Fibroblast of peridontal ligament (primary cell): ENCODE measurements around the gene ABHD10.

Source experiments
- DNase-seq: peaks from one replicate; pipeline ENCODE4 v3.0.0-alpha.2; 2010; ENCODE audit errors: extremely low read depth

The ABHD10 gene

GRCh38 chr3:111965484-111965883 is 13.3 kb upstream of the ABHD10 start:
- no peak for DNase-seq

DNA sequence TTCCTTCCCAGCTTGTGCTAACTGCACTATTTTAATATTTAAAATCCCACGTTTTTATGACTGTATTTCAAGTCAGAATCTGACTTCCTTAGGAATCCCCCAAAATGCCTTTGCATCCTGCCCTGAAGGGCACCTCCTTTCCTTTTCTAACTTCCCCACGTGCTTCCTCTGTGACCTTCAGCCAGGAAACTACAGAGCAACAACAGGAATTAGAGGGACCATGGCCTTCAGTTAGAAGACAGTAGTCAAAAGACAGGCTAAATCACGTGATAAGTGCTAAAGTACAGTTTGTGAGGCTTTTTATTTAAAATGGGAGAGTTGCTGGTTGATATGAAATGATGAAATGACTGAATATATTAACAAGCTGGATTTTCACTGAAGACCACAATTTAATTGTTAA is 11.8 kb upstream of the ABHD10 start:
- no peak for DNase-seq

DNA sequence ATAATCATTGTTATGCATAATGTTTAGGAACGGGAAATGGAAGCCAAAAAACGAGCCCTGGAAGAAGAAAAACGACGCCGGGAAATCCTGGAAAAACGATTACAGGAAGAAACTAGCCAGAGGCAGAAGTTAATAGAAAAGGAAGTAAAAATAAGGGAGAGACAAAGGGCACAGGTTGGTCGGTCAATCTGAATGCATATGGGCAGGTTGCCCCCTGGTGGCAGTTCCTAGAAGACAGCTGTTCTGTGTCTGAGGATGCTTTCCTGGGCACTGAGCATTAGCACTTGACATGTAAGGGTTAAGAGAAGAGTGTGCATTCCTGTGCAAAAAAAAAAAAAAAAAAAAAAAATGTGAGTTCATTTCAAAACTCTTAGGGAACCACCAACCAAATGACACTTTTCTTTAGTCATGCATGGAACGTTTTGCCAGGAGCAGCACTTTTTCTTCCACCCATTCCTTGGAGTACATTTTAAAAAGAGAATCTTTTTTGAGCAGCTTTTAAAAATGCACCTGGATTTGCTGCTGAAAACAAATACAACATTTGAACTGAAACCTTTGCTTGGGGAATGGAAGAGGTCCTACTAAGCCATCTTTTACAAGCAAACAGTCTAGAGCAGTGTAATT is 11.1 kb upstream of the ABHD10 start:
- DNase-seq, result peak; percentile 84

GRCh38 chr3:111968319-111969054 is 10.3 kb upstream of the ABHD10 start:
- DNase-seq, result peak; percentile 80

DNA sequence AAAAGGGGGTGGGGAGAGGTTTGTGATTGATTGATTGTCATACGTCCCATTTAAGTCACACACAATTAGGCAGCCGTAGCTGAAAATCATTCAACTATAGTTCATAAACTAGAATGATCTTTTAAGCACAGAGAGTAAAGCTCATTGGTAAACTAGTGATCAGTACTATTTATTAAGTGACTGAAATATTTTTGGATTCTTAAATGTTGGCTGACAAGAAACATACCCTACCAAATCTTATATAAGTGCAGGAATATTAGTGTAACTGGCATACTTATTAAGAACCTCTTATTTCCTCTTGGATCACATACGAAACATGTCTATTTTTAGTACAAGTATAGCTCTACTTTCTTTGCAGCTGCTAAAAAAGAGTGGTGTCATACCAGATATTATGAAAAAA is 8.4 kb upstream of the ABHD10 start:
- DNase-seq, result no peak

GRCh38 chr3:111971533-111972130 is 7.2 kb upstream of the ABHD10 start:
- no peak for DNase-seq

GRCh38 chr3:111972891-111973290 is 5.9 kb upstream of the ABHD10 start:
- DNase-seq, result no peak

DNA sequence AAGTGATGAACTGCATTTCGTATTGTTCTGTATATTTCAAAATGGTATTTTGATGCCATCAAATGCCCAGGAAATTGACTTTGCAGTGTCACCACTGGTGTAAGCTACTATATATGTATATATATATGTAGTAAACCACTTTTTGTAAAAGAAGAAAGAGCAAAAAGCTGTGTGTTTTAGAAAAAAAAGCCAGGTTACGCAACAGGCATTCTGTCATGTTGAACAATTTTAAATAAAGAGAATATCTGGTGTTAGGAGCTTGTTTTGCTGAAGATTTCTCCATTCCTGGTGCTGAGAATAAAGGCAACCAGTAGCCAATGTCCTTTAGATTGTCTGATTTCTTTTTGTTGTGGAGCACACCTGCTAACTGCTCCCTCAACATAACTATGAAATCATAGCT is 3.7 kb upstream of the ABHD10 start:
- DNase-seq, result no peak

DNA sequence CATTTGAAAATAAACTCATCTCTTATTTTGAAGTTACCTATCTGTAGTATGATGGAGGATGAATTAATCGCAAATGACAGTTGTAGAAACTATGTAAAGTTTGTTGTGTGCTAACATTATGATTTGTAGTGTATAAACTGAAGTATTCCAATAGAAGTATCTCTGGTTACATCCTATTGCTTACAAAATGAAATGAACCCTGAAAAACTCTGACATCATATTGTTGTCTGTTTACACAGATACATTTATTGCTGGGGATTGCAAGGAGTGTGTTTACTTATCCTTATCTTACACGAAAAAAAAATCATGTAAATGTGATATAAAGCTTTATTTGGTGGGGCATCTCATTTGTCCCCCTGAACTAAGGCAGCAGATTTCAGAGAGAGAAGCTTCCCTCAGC is 2.6 kb upstream of the ABHD10 start:
- DNase-seq, result no peak

DNA sequence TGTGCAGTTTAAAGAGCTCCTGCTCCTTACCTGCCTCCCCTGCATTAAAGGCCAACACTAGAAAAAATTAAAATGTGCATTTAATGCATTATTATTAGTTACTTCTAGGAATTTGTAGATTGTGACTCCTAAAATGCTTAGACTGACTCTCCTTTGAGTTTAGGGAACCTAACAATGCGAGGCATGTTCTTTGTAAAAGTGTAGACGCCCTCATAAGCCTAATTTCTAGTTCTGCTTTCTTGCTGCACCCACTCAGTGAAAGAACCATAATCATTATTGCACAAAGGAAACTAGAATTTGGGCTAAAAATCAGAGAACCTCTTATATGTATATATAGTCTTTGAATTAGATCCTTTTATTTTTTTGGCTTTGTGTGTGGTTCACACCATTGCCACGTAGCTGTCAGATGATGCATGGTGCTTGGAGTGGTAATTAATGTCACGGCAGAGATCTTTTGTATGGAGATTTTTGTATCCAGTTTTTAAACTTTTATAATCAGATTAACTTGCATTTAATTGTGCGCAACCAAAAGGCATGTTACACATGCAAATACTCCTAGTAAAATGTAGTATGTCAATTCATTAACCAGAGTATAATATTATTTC is 710 bp downstream of the ABHD10 start:
- DNase-seq, result peak; percentile 29

DNA sequence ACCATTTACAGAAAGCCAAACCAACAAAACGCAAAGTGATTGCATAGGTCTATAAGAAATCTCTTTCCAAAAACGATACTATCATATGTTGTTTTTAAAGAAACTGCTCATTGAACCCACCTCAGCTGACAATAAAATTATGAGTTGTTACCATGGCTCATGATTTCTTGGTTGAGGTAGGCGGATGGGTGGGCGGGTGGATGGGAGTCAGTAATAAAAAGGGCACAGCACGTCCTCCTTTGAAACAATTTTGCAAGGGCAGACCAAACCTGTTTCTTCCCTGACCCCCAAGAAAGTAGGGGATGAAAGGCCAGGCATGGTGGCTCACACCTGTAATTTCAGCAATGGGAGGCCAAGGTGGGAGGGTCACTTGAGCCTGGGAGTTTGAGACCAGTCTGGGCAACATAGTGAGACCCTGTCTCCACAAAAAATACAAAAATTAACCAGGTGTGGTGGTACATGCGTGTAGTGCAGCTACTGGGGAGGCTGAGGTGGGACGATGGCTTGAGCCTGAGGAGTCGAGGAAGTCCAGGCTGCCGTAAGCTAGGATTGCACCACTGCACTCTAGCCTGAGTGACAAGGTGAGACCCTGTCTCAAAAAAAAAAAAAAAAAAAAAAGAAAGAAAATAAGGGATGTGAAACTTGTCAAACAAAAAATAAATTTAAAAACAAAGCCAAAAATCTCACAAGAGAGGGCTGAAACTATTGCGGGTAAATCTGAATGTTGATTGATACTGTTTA is 2.1 kb downstream of the ABHD10 start:
- no peak for DNase-seq

DNA sequence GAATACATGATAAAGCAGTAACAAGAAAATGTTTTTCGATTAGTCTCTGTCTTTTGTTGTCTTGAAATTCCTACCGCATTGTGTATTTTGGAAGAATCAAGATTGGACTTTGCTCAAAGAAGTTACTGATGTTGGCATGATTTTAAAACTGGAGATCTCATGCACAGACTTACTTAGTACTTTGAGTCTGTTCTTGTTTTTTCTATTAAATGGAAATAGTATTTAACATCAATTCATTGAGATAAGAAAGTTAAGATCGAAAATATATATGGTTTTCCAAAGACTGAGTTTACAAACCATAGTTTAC is 2.6 kb downstream of the ABHD10 start:
- DNase-seq, result no peak

DNA sequence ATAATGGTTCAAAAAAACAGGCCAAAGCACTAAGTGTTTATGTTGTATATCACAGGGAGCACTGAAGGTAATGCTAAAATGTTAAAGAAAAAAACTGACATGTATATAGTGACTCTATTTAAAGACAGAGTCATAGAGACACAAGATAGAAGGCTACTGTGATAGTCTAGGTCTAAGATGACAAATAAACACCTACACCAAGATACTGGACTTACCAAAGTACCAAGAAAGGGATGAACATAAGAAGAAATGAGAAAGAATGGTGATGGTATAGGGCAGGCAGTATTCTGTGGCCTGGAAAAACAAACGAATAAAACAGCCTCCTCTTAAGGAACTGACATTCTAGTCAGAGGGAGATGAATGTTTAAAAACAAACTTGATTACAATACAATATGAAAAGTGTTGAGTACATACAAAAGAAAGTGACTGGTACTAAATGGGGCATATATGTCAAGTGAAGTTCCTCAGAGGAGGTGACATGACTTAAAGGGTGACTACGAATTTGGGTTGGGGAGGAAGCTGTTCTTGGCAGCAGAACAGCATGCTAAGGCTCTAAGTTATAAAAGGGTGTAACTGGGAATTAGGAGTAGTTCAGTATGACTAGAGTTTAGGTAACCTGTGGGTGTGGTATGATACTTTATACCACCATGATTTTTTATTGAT is 5.9 kb downstream of the ABHD10 start:
- DNase-seq, result no peak

DNA sequence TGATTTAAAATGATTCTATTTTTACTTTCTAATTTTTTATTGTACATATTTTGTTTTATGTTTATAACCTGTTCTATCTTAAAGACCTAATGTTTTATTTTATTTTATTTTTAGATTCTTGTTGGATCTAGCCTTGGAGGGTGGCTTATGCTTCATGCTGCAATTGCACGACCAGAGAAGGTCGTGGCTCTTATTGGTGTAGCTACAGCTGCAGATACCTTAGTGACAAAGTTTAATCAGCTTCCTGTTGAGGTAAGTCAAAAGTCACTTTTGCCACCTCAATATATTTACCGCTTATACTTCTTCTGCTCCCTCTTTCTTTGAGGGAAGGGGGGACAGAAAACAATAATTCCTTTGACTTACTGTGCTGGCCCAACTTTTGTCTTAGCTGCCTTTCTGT is 8.0 kb downstream of the ABHD10 start:
- no peak for DNase-seq

DNA sequence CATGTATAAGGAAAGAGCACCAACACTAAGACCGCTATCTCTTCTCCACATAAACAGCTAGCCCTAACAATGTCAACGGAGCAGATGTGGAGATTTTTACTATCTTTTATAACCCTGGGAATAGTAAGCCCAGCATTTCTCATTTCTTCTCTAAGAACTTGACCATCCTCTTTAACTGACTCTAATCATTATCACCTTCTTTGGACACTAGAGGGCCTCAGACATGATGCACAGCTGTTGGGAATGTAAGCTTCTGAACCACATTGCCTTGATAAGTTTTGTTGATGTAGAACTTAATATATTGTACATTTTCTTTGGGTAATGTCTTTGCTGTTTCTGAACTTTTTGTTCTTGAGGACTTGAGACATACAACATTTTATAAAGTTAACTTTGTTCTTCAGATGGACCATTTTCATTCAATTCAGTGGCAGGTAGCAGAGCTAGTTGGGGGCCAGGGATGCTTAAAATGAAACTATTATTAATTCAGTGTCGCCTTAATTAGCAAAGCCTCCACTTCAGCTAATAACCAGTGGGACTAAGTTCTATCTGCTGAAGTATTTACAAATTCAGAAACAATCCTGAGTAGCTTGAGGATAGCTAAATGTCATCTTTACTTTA is 10.3 kb downstream of the ABHD10 start:
- DNase-seq, result peak; percentile 82

DNA sequence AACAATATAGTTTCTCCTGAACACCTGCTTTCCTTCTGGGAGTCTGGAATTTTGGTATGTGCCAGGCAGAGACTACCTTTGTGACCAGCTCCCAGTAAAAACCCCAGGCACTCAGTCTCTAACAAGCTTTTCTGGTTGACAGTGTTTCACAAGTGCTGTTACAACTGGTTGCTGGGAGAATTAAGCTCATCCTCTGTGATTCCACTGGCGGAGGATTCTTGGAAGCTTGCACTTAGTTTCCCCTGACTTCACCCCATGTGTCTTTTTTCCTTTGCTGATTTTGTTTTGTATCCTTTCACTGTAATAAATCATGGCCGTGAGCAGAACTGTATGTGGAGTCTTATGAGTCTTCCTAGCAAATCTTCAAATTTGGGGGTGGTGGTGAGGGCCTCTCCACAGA is 14.2 kb downstream of the ABHD10 start:
- no peak for DNase-seq

DNA sequence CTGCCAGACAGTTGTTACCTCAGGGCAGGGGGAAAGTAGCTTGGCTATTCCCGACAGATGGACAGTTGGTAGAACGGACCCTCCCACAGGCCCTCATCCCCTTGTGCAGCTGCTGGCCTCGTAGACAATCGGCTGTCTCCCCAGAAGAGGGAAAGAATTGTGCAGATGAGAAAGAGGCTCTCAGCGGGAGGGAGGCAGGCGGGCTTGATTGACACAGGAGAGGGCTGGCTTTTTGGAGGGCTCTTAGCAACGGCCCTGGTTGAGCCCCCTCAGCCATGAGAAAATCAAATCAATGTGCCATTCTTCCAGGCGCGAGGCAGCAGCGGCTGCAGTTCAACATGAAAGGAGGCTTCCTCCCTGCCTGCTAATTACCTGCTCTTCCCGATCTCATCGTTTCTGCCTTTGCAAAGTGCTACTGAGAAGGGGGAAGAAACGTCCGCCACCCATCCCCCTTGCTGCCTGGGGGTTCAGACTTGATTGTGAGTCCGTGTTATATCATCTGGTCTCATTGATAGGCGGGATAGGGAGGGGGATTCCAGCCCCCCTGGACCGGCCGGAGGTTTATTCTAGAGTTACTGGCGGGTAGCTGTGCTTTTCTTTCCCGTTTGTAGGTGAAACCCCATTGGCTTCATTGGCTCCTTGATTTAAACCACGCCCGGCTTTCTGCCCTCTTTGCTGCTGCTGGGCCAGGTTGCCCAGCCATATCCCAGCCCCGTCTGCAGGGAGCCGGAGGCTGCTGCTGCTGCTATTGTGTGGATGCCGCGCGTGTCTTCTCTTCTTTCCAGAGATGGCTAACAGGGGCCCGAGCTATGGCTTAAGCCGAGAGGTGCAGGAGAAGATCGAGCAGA is 20.0 kb downstream of the ABHD10 start, which contains the start of gene TAGLN3:
TSS of gene TAGLN3 (plus strand) at position 287 of the 848 bp plus-strand sequence. CDS start at position 788, 501 bp downstream.
- DNase-seq, result no peak

- no peak for DNase-seq
Observed at GRCh38 chr3:111999484-112000324, 20.9 kb downstream of the ABHD10 start.

- no peak for DNase-seq
Observed at GRCh38 chr3:112000367-112000771, 21.5 kb downstream of the ABHD10 start.
